Stomach (tissue), 4 donors: ENCODE results near the gene TMX4.
"Not testable (repeated sequence)": the region's sequence is repeated elsewhere in the genome, so short reads cannot be mapped to it uniquely, and the experiment has no call there.

Experiments used
- CTCF ChIP-seq, 7 experiments: fragments of 450-650 bp in 4 of 7; fragments of 200-600 bp in 3 of 7; sonication (generic) in 3 of 7; IDR thresholded peaks; one replicate each; pipeline ENCODE4 v1.5.1; 2016 to 2019; ENCODE audit warnings: antibody characterized with exemption in 7 of 7, control low read depth in 2 of 7, mild to moderate bottlenecking in 1 of 7
- POLR2AphosphoS5 ChIP-seq, 3 donors: sonication (generic); formaldehyde crosslinking; IDR thresholded peaks; one replicate each; pipeline ENCODE4 v1.6.1; 2016; ENCODE audit warnings: antibody characterized with exemption in 3 of 3

DNA sequence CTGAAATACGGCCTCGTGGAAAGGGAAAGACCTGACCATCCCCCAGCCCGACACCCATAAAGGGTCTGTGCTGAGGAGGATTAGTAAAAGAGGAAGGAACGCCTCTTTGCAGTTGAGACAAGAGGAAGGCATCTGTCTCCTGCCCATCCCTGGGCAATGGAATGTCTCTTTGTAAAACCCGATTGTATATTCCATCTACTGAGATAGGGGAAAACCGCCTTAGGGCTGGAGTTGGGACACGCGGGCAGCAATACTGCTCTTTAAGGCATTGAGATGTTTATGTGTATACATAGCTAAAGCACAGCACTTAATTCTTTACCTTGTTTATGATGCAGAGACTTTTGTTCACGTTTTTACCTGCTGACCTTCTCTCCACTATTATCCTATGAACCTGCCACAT, 63.0 kb downstream of the TMX4 start:
- not testable (repeated sequence) for TF ChIP-seq CTCF, POLR2AphosphoS5 (IDR thresholded peaks at IDR 0.05)
